Pons (tissue), 1 donor: ENCODE data around the gene DLG2.

Source experiments
- DNase-seq: peaks from one replicate; pipeline ENCODE4 v3.0.0-alpha.2; 2016; ENCODE audit warnings: low spot score

The DLG2 gene

DNA sequence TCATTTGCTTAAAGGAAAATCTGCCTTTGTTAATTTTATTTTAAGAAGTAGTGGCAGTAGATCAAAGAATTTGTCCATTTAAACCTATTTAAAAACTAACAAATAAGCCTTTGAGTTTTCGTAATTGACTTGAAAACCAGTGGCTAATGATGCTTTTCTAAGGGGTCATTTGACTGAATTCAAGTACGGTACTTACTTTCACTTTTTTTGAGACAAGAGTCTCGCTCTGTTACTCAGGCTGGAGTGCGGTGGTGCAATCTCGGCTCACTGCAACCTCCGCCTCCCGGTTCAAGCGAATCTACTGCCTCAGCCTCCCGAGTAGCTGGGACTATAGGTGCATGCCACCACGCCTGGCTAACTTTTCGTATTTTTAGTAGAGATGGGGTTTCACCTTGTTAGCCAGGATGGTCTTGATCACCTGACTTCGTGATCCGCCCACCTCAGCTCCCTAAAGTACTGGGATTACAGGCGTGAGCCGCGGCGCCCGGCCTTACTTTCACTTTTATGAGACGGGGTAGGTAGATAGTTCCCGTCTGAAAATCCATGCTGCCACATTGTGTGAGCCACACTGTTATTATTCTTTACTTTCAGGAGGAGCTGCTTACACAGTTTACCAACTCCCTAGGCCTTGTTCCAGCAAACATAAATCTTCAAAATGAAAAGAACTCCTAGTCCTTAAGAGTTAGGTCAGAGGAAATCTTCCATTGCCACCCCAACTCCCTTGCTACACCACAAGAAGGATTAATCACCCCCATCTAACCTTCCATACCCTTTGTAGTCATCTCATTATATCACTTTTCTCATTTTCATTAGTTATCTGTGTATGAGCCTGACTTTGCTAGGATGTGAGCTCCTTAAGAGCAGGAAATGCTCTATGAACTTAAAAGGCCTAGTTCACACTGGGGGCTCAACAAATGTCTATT is 1414.4 kb downstream of the DLG2 start:
- peak; percentile 50 for DNase-seq

GRCh38 chr11:84211896-84212295 is 1415.2 kb downstream of the DLG2 start:
- DNase-seq: peak; percentile 26

DNA sequence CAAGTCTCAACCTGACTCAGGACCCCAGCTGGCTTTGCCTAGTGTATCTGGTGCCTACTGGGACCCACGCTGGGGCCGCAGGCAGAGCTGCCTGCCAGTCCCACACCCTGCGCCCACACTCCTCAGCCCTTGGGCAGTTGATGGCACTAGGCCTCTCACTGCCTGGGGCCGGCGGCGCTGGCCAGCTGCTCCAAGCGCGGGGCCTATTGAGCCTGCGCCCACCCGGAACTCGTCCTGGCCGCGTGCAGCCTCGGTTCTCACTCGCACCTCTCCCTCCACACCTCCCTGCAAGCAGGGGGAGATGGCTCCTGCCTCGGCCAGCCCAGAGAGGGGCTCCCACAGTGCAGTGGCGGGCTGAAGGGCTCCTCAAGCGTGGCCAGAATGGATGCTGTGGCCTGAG is 1432.4 kb downstream of the DLG2 start:
- DNase-seq: no peak

DNA sequence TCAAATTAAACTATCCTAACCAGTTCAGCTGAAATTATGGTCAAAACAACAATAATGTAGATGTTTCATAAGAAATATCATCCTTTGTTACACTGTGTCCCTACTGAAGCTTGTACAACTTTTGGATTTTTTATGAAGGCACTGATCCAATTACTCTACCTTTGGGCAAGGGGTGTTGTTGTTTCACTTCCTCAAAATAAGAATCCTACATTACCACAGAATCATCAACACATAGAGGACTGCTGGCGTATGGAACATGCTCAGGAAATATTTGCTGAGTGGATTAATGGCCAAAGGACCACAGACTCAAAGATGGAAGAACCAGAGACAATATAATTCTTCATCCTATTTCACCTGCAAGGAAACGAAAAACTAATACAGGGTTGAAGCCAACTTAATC is 1433.4 kb downstream of the DLG2 start:
- no peak for DNase-seq

GRCh38 chr11:84188521-84188920 is 1438.6 kb downstream of the DLG2 start:
- DNase-seq: no peak

DNA sequence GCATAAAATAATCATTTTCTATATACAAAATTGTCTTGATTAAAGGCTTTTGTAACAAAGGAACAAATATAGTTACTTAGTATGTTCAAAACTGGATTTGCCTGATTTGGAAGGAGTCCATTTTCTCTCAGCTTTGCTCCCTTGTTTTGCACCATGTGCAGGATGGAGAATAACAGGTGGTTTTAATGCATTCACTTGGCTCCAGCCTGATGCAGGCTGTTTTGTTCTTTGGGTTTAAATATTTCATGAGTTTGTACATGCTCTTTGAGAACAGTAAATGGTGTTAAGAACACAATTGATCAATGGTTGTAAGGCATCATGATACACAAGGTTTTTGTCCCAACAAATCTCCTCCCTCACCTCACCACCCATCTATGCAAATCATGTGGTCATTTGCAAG is 1454.1 kb downstream of the DLG2 start:
- DNase-seq: peak; percentile 50

DNA sequence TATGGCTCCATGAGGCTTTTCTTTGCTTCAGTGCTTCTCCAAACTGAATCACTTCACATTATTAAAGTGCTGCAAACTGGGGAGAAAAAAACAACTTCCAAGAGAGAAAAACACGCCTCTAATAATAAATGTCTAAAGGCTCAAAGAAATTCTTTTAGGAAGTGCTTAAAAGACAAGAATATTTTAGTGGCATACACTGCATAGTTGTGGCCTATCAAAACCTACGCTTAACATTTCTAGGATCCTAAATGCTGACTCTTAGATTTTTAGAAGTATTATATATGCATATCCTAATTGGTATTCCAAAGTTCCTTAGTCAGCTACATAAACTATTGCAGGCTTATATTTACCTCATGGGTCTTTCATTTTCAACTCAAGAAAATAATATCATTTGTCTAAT is 1462.0 kb downstream of the DLG2 start:
- no peak for DNase-seq

- DNase-seq: no peak
Measured at GRCh38 chr11:84164728-84165127, 1462.4 kb downstream of the DLG2 start.

DNA sequence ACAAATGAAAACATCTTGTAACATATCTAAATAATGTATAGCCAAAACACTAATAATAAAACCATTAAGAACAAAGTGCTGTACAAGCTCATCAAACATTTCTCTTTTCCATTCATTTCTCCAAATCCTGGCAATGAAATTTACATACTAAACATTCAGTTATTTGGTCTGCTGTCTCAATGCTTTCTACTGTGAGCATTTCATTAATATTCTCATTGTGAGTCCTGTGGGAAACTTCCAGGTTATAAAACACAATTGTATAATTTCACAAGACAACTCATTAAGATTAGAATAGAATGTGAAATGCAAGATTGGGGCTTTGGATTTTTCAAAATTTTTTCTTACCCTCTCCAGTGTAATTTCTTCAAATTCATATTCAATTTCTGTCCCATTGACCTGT is 1464.0 kb downstream of the DLG2 start:
- peak; percentile 69 for DNase-seq

- no peak for DNase-seq
Measured at GRCh38 chr11:84157639-84158038, 1469.5 kb downstream of the DLG2 start.

- DNase-seq: no peak
Measured at GRCh38 chr11:84146826-84147225, 1480.3 kb downstream of the DLG2 start.

DNA sequence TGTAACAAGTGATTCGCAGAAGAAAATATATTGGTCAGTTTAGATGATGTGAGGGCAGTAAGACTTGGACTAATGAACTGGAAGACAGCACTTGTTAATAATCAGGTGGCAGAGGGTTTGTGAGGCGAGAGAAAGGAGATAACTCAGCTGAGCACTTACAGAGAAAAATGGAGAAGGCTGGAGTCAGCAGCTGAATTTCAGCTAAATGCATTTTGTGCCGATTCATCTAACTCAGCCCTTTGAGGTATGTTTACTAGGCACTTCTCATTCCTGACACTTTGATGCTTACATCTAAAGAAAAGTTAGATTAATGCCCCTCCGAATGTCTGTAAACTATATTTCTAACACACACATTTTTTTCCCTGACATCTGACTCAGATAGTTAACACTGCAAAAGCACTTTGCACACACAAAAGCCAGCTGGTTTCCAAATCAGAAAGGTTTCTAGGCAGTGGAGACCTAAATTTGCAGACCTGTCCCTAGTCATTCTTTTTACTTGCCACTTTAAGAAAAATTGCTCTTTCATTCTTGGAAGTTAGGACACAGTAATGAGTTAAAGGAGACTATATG is 1481.4 kb downstream of the DLG2 start:
- DNase-seq: peak; percentile 49

GRCh38 chr11:84144531-84144930 is 1482.6 kb downstream of the DLG2 start:
- DNase-seq: peak; percentile 93

GRCh38 chr11:84142411-84142810 is 1484.7 kb downstream of the DLG2 start:
- DNase-seq: no peak

- DNase-seq: peak; percentile 92
Measured at GRCh38 chr11:84140386-84141169, 1486.6 kb downstream of the DLG2 start.

GRCh38 chr11:84137960-84138359 is 1489.2 kb downstream of the DLG2 start:
- DNase-seq: no peak

GRCh38 chr11:84137505-84137904 is 1489.6 kb downstream of the DLG2 start:
- DNase-seq: no peak

DNA sequence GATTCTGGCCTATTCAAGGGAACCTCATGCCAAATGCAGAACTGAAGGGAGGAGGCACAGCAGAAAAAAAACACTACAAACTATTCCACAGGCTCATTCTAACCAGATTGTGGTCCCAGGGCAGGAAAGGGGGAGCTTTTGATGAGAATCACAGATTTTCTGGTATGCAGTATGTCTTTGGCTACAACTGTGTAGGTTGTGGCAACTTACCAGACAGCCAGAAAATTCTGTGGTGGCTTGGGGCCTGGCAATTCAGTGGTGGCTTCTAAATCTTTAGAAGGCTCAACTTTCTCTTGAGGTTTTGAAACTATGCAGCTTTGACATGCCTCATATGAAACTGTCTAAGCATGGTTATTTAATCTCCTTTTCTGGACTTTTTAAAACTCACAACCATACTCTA is 1490.2 kb downstream of the DLG2 start:
- DNase-seq: no peak

- DNase-seq: no peak
Measured at GRCh38 chr11:84130646-84131427, 1496.3 kb downstream of the DLG2 start.

GRCh38 chr11:84129961-84130576 is 1497.1 kb downstream of the DLG2 start:
- no peak for DNase-seq

DNA sequence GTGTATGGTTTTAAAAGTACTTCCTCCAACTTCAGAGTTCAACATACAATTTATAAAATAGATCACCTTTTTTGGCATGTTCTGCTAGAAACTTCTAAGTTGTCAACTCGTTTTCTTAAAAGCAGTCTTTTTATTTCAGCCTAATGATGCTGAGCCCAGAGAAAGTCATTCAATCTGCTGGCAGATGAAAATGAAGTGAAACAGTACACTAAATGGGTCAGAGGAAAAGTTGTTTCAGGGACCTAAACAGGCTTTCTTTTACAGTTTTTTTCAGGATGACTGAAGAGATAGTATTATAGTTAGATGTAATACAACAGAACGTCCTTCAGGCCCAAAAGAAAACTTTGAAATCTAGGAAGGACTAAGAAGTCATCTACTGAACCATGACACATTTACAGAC is 1498.3 kb downstream of the DLG2 start:
- peak; percentile 55 for DNase-seq

GRCh38 chr11:84117394-84117793 is 1509.8 kb downstream of the DLG2 start:
- no peak for DNase-seq
